GM18907 (cell line): ENCODE data around the gene B3GNT2.
"Not testable (repeated sequence)": the region's sequence is repeated elsewhere in the genome, so short reads cannot be mapped to it uniquely, and the experiment has no call there.

ENCODE experiments used
- ATAC-seq: cut with Tn5 transposase; IDR thresholded peaks from one replicate; pipeline ENCODE4 v1.9.1; 2021; ENCODE audit warnings: mild to moderate bottlenecking, moderate library complexity; ENCODE audit not compliant: unreplicated experiment

B3GNT2 gene

GRCh38 chr2:62185475-62186155, 10.3 kb upstream of the B3GNT2 start:
- ATAC-seq: no peak

DNA sequence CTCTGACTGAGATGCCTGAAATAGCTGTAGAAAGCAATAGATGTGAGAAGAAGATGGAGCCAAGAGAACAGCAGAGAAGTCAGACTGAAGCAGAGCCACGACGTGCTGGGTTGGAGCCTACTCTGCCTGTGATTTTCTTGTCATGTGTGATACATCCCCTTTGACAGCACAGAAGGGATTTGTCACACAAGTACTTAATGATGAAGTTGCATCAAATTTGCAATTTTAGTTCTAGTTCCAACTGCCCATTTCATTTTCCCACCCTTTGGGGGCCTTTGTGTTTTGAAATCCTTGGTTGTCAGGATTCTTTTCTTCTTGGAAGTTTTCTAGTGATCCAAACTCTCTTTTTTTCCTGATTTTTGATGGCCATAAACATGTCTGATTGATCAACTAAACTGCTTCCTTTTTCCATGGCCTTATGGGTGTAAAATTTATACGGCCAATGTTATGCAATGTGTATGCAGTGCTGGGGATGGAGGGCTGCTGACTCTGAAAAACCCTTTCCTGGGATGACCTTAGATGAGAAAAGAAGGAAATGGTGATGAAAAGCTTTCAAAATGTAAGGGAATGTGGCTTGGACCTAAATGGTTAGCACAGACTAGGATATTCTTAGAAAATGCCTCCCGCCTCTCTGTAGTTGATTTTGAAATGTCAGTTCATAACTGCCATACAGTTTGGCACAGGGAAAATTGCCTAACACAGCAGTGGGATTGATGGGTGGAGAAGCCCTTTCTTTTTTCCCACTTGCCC, 9.6 kb upstream of the B3GNT2 start:
- ATAC-seq: no peak

- ATAC-seq: no peak
These were observed 8.7 kb upstream of the B3GNT2 start for GRCh38 chr2:62187246-62187645.

- ATAC-seq: no peak
These were observed 7.5 kb upstream of the B3GNT2 start for GRCh38 chr2:62188416-62188815.

GRCh38 chr2:62189196-62189595, 6.7 kb upstream of the B3GNT2 start:
- no peak for ATAC-seq

DNA sequence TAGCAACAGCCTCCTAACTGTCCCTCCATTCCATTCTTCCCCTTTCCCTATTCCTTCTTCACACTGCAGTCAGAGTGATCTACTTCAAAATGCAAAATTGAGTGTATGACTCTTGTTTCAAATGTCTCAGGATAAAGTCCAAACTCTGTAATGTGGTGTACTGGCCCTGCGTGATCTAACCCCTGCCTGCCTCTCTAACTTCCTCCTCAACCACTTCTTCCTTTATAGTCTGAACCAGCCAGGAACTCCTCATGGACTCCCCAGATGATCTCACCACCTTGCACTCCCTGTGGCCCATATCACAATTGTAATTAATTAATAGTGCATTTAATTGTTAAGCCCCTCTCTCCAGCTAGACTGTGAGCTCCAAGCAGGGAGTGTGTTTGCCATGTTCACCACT, 3.1 kb upstream of the B3GNT2 start:
- no peak for ATAC-seq

- no peak for ATAC-seq
These were observed 1.1 kb upstream of the B3GNT2 start for GRCh38 chr2:62194558-62195420.

GRCh38 chr2:62196278-62196901, 475 bp downstream of the B3GNT2 start:
- ATAC-seq: peak; percentile 14

DNA sequence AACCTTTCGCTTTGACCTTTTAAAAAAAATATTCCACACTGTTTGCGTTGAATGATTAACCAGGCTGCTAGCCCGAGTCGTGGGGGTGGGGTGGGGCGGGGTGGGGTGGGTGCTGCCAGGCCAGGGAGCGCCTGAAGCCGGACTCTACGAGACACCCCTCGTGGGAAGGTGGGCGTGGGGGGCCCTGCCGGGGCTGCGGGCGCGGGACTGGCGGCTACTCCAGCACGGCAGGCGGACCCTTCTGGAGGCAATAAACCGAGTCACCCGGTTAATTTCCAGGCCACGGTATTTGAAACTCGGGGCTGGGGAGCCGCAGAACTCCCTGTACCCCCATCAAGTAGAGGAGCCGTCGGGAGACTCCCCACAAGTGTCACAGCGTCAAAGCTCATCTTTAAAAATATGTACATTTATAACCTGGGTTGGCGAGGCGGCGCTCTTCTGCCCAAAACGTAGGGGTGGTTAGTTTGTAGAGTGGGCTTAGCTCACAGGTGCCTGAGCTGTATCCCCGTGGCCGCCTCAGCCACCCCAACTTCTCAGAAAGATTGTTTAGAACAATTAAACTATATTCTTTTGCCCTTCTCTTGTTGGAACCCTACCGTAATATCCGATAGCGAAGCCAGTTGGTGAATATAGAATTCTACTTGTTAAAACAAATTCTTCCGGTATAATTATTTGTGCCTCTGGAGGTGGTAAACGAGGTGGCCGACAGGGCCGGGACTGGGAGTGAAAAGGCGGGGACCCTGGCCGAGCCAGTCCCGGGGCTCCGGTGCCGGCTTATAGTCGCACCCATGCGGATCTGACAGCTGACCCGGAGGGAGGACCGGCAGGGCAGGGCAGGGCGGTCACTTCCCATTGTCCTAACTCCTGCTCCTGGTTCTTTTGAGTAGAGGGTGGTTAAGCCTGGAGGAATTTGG, 1.4 kb downstream of the B3GNT2 start:
- ATAC-seq: no peak

DNA sequence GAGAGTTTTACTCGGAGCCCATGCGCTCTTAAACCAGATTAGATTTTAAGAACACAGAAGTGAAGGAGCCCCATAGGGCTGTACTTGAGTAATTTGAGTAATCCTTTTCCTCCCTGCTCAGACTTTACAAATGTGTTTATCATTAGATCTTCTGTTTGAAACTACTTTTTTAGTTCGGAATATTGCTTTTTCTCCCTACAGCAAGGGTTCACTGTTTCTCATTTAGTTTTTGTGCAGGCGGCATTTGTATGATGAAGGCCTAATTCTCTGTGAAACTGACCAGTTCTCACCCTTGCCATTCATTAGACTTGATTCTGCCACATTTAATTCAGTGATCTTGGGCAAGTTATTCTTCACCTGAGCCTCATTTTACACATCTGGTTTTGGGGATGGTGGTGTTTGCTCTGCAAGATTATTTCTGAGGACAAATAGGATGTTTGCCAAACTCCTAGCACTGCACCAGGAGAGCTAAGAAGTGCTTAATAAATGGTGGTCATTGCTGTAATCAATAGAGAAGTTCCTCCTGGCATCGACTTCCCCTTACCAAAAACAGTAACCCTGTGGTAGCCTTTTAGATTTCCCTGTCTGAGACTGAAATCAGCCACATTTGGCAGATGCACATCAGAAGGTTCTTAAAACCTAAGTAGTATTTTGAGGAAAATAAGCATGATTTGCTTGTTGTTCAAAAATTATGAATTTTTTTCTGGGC, 2.2 kb downstream of the B3GNT2 start:
- no peak for ATAC-seq

DNA sequence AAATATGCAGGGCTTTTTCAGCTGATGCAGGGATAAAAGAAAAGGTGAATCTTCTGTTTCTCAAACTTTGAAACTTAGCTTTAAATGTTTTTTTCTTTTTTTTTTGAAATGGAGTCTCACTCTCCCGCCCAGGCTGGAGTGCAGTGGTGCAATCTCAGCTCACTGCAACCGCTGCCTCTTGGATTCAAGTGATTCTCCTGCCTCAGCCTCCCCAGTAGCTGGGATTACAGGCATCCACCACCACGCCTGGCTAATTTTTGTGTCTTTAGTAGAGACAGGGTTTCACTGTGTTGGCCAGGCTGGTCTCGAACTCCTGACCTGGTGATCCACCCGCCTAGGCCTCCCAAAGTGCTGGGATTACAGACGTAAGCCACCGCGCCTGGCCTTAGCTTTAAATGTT, 2.9 kb downstream of the B3GNT2 start:
- not testable (repeated sequence) for ATAC-seq

- ATAC-seq: no peak
These were observed 3.6 kb downstream of the B3GNT2 start for GRCh38 chr2:62199392-62200125.

DNA sequence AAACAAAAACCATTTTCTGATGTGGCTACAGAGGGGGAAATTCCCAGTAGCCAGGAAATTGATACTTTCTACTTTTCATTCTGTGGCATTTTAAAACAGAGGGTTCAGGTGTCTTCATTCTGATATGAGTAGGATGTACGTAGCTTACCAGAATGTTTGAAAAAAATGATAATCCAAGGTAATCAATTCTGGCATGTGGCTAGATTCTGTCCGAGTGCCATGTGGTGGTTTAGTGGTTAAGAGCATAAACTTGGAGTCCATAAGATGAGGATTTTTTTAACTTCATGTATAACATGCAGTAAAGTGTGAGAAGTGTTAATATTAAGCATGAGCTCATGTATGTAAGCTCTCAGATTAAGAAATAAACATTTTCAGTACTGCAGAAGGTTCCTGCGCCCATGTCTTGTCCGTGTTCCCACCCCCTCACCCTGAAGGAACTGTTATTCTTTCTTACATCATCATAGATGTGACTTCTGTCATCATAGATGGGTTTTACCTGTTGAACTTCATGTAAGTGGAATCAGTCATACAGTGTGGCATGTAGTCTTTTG, 4.5 kb downstream of the B3GNT2 start:
- no peak for ATAC-seq

GRCh38 chr2:62200868-62201267, 5.0 kb downstream of the B3GNT2 start:
- ATAC-seq: no peak

- no peak for ATAC-seq
These were observed 5.4 kb downstream of the B3GNT2 start for GRCh38 chr2:62201307-62201706.

DNA sequence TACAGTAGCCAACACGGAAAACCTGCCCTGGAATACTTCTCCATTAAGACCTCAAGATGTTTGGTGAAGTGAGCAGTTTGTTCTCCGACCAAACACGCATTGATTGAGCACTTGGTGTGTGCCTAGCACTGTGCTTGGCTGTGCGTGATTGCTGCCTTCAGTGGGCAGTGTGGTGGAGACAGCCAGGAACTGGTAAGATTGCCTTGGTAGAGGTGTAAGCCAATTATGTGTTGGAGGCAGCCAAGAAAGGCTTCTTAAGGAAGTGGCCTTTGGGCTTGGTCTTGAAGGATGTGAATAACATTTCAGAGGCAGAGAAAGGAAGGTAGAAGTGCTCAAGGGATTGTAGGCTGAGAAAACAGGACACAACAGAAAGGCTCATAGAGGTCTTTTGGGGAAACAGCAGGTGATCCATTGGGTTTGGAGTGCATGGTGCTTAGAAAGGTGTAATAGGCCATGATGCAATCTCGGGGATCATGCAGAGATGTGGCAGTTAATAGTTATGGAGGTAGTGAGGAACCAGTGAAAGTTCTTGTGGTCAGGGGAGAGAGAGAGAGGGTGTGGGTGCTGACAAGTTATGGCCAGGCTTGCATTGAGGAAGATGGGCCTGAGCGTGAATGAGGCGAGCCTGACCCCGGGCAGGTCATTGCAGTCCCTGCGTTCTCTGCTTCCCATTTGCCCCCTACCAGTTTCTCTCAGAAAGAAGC, 6.3 kb downstream of the B3GNT2 start:
- peak; percentile 40 for ATAC-seq

- ATAC-seq: no peak
These were observed 6.8 kb downstream of the B3GNT2 start for GRCh38 chr2:62202729-62203128.

DNA sequence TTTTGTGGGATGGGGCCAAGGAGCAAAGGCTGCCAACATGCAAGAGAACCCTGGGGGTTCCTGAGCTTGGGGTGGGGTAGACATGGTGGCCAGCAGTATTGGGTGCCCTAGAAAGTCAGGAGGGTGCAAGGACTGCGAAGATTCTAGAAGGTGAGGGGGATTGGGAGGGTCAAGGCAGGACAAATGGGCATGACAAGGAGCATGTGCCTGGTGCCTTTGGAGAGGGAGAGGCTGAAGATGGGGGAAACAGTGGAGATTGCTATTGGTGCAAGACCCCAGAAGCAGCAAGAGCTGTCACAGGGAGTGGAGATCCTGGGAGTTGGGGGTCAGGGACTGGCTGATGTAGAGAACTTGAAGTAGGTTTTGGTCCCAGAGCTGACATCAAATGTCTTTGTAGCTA, 7.5 kb downstream of the B3GNT2 start:
- ATAC-seq: no peak
